ENCODE measurements around the gene SREBF2. TPM values are rescaled to one million over a fixed set of nuclear protein-coding genes. Genes with fewer than 3 reads are reported as not detected.
"Not testable (repeated sequence)": the region's sequence is repeated elsewhere in the genome, so short reads cannot be mapped to it uniquely, and the experiment has no call there.

Gene SREBF2
- total RNA-seq, 1 donor from 2014 or later = 65.5 TPM

DNA sequence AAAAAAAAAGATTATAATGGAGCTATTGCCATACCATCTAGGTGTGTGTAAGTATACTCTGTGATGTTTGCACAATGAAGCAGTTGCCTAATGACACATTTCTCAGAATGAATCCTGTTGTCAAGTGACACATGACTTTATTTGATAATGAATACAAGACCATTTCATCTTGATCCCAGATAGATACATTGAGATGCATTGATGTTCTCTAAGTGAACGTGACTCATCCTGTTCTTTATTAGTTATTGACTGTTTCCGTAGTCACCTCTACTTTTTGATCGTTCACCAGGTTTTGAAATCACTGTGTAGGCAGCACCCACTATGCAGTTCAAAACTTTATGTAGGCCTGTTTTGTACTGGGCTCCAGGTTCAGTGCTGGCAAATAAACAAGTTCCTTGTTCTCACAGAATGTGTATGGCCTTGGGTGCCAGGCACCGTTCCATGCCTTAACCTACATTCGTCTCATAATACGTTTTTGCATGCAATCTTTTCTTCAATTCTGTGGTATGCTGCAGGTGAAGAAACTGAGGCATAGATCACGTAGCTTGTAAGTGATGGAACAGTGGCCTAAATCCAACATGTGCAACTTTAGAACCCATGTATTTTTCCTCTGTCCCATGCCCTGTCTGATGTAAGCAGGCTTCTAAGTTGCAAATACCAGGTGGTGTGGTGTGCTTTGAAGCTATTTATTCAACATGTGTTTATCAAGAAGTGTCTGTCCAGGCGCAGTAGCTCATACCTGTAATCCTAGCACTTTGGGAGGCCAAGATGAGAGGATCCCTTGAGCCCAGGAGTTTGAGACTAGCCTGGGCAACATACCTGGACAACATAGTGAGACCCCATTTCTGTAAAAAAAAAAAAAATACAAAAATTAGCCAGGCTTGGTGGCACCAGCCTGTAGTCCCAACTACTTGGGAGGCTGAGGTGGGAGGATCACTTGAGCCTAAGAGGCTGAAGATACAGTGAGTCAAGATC, 10.4 kb downstream of the SREBF2 start:
- DNase-seq = no peak

- DNase-seq = no peak
These were observed 11.1 kb downstream of the SREBF2 start for GRCh38 chr22:41844036-41844435.

- DNase-seq = no peak
These were observed 11.6 kb downstream of the SREBF2 start for GRCh38 chr22:41844513-41844912.

DNA sequence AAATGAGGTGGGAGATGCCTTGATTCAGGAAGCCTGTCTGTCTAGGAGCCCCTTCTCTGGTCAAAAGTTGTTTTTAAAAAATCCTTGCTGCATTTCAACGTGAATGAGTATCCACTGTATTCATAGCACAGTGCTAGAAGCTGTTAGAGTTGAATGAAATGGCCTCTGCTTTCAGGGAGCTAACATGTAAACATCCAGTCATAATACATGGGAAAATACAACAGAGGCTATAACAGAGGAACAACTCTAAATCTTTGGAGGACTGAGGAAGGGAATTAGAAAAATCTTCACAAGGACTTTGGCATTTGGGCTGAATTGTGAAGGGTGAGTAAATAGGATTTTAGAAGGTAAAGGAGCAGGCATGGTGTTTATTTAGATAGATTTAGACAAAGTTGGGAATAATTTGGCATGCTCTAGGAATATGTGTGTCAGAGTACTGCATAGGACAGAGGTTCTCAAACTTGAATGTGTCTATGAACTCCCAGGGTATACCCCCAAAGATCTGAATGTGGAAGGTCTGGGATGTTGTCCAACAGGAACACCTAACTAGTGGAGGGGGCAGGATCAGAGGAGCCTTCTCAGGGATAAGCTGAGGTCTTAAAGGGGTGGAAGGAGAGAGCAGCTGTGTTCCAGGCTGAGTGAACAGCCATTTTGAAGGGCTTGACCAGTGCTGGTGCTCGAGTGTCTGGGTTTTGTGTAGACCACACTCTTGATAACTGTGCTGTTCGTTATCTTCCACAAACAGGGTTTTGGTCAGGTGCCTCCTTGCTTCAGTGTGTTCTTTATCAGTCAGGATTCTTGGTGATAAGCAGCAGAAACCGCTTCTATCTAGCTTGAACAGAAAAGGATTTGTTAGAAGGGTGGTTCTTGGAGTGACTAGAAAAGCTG, 12.7 kb downstream of the SREBF2 start:
- no peak for DNase-seq

DNA sequence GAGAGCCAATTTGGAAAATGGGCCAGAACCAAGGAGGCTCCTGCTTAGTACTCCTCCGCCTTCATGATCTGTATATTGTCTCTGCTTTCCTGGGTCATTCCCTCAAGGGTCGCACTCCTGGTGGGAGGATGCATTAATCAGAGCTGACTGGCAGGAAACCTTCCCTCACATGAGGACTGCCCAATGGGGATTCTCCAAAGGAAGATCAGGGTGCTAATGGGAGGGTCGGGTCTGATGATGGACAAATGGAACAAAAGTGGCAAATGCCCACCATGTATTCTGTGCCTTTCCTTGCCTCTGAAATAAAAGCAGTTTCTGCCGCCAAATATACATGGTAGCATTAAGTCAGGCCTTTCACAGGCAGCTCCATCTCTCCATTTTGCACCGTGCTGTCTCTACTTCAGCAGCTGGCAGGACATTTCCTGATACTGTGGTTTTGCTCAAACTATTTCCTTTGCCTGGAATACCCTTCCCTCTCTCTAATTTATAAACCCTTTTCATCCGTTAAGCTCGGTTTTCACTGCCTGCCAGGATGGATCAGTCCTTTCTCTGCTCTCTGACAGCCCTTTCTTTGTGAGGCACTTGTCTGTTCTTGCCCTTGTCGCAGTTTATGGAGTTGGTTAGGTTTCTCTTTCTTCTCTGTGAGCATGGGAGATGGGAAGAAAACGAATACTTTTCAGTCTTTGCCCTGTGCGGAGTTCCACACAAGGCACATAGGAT, 13.5 kb downstream of the SREBF2 start:
- DNase-seq = no peak

DNA sequence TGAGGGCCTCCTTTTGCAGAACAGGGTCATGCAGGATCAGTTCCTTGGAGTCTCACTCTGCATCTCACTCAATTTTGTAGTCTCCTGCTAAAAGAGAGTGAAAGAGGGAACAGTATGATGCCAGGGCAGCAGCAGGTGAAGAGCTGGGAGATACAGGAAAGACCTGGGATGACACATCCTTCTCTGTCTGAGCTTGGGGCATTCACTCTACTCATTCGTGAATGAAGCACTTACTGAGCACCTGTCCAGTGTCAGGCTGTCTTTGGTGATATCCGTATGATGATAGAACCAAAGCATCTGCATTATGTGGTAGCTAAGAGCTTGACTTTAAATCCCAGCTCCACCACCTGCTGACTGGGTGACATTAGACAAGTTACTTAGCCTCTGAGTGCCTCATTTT, 14.4 kb downstream of the SREBF2 start:
- DNase-seq = no peak

GRCh38 chr22:41848468-41848867, 15.6 kb downstream of the SREBF2 start:
- DNase-seq = no peak

GRCh38 chr22:41856469-41856868, 23.6 kb downstream of the SREBF2 start:
- DNase-seq = no peak

- DNase-seq = no peak
These were observed 24.4 kb downstream of the SREBF2 start for GRCh38 chr22:41857155-41857859.

GRCh38 chr22:41857860-41858199, 24.9 kb downstream of the SREBF2 start:
- DNase-seq = no peak

DNA sequence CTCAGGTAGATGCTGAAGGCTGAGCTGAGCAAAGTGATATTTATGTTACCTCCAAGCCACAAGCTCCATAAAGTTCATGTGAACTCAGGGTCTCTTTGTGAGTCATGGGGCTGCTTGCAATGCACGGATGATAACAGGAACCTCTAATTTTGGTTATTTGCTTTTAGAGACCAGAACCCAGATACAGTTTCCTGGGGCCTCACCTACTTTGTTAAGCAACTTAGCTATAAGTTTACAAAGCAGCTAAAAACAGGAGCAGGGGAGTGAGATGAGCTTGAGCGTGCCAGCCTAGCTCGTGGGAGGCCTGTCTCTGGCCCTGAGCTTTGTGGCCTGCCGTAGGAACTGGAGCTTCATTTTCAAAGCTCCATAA, 29.2 kb downstream of the SREBF2 start:
- no peak for DNase-seq

DNA sequence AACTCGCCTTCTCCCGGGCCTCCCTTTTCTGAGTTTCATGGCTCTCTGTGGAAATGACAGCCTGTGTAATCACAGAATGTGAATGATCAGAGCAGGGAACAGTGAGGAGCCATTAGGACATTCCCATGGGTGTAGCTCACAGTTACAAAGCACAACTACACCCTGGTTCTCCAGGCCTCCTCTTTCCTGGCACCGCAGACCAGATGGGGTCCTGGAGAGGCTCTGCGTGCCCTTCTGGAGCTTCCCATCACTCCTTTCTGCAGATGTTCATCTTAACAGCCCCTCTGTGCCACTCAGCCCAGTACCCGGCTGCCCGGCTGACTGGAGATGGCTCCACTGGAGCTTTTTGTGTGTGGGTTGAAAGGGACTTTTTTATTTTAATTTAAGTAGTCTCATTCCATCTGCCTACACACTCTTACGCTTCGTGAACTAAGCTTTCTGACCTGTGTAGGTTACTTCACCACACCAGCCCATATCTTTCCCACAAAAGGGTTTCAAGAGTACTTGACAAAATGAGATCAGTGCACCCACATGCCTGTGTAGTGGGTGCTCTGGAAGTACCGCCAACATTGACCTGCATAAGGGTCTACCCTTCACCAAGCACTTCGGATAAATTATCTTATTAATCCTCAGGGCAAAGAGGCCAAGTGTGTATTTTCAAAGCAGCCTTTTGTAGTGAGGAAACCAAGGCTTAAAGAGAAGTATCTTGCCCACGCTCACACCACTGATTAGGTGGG, 29.8 kb downstream of the SREBF2 start:
- DNase-seq = no peak

DNA sequence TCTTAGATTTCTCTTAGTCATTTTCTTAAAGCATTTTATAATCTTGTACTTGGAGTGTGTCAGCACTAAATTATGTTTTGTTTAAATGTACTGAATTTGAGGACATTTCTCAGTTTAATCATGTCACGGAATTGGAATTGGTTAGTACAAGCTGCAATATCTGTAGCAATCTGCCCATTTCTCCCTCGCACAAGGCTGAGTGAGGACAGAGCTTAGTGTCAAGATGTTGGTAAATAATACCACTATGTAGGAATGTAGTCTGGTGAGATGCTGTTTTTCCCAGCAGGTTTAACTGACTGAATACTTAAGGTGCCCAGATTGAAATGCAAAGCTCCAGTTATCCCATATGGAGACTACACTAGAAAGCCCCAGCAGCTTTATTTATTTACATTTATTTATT, 30.6 kb downstream of the SREBF2 start:
- DNase-seq = no peak

DNA sequence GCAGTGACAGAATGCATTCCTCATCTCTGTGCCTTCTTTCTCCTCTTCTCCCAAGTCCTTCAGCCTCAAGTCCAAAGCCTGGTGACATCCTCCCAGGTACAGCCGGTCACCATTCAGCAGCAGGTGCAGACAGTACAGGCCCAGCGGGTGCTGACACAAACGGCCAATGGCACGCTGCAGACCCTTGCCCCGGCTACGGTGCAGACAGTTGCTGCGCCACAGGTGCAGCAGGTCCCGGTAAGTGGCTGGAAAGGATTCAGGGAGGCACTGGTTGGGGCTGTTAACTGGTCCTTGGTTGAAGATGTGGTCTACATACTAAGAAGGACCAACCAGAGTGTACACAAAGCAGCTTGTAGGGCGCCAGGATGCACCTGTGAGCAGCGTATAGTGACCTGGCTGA, 35.7 kb downstream of the SREBF2 start:
- DNase-seq = no peak

- not testable (repeated sequence) for DNase-seq
These were observed 37.2 kb downstream of the SREBF2 start for GRCh38 chr22:41870081-41870480.

- DNase-seq = no peak
These were observed 37.9 kb downstream of the SREBF2 start for GRCh38 chr22:41870786-41871185.

GRCh38 chr22:41873391-41873790, 40.5 kb downstream of the SREBF2 start:
- DNase-seq = no peak

DNA sequence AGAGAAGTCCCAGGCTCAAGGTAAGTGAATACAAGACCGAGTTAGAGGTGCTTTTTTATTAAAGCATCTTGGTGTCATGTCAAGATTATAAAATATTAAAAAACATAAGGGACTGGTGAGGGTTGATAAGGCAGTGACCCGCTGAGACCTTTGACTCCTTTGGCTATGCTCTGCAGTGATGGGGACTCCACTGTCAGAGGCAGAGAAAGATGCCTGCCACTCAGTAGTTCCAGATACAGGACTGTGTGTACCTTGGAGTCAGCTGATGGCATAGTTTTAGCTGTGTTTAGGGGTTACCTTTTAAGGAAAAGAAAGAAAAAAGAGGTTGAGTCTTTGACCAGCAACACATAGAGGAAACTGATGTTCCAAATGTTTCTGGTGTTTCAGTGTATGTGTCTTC, 41.2 kb downstream of the SREBF2 start:
- no peak for DNase-seq

- DNase-seq = no peak
These were observed 42.8 kb downstream of the SREBF2 start for GRCh38 chr22:41875531-41876270.

- DNase-seq = no peak
These were observed 43.4 kb downstream of the SREBF2 start for GRCh38 chr22:41876275-41876674.

- DNase-seq = no peak
These were observed 43.8 kb downstream of the SREBF2 start for GRCh38 chr22:41876675-41877074.
